Measurements from ENCODE around the gene CMSS1.

CMSS1 gene

DNA sequence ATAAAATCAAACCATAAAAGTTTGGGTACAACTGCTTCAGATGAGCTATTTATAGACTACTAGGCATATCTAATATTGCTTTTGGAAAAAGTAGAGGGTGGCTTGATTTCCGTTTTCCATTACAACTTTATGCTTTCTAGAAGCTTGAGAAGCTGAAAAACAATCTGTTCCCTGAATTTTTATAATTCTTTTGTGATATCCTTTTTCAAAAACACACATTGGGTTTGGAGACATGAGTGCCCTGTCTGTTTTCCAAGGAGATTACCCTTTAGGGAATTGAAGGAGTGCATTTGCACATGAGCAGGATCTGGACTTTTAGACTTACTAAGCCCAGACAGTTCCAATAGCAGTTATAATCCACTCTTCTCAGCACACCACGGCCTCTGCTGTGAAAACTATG lies 346.1 kb downstream of the CMSS1 start:
- Histone ChIP-seq H3K9me3 (ENCODE audit: insufficient read depth, low read depth, low read length) (no peaks in the 10 kb centered on the region), H3K9ac (ENCODE audit: low read depth, low read length) (no peak overlapping the region)

DNA sequence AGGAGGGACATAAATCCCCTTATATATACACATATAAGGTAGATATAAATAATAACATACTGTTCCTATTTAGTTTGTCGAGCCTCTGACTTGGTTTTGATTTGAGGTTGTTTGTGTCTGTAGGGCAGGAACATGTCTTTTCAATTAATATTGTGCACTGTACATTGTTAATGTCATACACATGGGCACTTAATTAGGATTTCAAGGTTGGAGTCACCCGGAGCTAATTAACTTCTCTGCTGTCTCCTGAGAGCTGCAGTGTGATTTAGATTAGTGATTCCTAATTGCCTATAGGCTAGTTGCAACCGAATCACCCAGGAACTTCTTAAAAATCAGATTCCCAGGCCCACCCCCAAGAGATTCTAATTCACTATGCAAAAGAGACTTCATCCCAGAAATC lies 347.1 kb downstream of the CMSS1 start:
- Histone ChIP-seq H3K36me3 (ENCODE audit: insufficient read depth, low read depth, low read length) (peaks cover 7% of the 10 kb centered on the region; the same call in 1 of the 2 replicates), H3K27me3 (ENCODE audit: insufficient read depth, low read length) (no peaks in the 10 kb centered on the region), H3K27ac (ENCODE audit: low read length) (no peak overlapping the region), H3K9ac (ENCODE audit: low read depth, low read length) (no peak overlapping the region), H3K9me3 (ENCODE audit: insufficient read depth, low read depth, low read length) (no peaks in the 10 kb centered on the region), H3K4me3 (ENCODE audit: low read length) (no peak overlapping the region), H3K4me1 (ENCODE audit: insufficient read depth, low read length) (no peaks in the 10 kb centered on the region)

More for the DNA sequence above, 346.1 kb downstream of the CMSS1 start:
- H3K4me3 ChIP-seq (ENCODE audit: low read length) = no peak overlapping the region
- H3K27me3 ChIP-seq (ENCODE audit: insufficient read depth, low read length) = no peaks in the 10 kb centered on the region
- peaks cover 7% of the 10 kb centered on the region; the same call in 1 of the 2 replicates for H3K36me3 ChIP-seq (ENCODE audit: insufficient read depth, low read depth, low read length)
- H3K27ac ChIP-seq (ENCODE audit: low read length) = no peak overlapping the region
- H3K4me1 ChIP-seq (ENCODE audit: insufficient read depth, low read length) = no peaks in the 10 kb centered on the region

DNA sequence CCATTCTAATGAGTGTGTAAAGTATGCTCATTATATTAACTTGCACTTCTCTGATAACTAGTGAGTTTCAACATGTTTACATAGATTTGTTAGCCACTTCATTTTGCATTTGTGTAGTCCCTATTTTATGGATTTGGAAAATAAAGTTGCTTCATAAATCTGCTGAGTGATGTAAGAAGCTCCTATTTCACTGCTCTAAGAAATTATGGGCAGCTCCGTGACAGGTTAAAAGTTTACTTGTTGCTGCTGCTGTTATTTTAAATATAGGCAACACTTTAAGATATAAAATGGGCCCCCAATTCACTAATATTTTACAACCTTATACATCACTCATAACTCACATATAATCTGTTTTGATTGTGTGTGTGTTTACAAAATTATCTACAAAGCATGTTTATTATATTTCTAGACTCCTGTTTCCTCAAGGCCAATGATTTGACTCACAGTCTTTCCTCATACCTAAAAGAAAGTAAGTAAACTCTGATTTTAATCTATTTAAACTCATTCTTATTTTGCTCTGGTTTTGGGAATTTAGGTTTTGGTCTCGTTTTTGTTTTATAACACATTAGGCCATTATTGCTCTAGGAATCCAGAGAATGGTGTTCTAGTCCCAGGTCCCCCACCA lies 348.4 kb downstream of the CMSS1 start:
- peaks cover 7% of the 10 kb centered on the region; the same call in 1 of the 2 replicates for H3K36me3 ChIP-seq (ENCODE audit: insufficient read depth, low read depth, low read length)
- no peak overlapping the region for H3K27ac ChIP-seq (ENCODE audit: low read length)
- H3K9ac ChIP-seq (ENCODE audit: low read depth, low read length) = no peak overlapping the region
- H3K4me1 ChIP-seq (ENCODE audit: insufficient read depth, low read length) = no peaks in the 10 kb centered on the region
- no peak overlapping the region for H3K4me3 ChIP-seq (ENCODE audit: low read length)
- H3K27me3 ChIP-seq (ENCODE audit: insufficient read depth, low read length) = no peaks in the 10 kb centered on the region
- no peaks in the 10 kb centered on the region for H3K9me3 ChIP-seq (ENCODE audit: insufficient read depth, low read depth, low read length)

DNA sequence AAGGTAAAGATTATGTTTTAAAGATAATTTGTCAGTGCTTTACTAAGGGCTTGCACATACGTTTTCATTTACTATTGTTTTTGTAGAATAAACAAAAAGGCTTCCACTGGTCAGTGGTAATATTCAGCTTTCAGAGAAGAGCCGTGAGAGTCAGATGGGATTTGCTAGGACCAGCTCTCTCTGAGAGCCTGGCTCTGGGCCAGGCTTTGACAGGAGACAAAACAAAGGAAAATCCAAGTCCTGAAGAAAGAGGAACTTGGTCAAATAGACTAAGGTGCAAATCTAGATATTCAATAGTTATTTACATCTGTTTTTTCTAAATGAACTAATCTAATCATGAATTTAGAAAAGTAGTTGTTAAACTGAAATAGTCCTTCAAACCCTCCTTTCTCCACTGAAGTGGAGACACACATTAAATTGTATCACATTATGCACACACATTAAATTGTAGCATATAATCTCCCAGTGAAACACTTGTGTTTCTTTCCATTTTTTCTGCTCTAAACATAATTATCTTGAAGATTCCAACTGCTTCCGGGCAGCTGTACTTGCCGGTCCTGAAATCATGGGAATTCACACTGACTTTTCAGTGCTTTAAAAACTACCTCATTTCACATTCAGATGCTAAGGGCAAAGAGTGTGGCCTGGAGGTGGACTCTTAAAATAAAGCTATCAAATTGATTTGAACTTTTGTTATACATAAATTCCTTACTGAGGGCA lies 351.7 kb downstream of the CMSS1 start:
- no peak overlapping the region for H3K9ac ChIP-seq (ENCODE audit: low read depth, low read length)
- H3K27ac ChIP-seq (ENCODE audit: low read length) = no peak overlapping the region
- no peaks in the 10 kb centered on the region for H3K27me3 ChIP-seq (ENCODE audit: insufficient read depth, low read length)
- H3K4me1 ChIP-seq (ENCODE audit: insufficient read depth, low read length) = 0 out of 2 replicates have a peak, but pooled peaks cover 3% of the 10 kb centered on the region
- no peak overlapping the region for H3K4me3 ChIP-seq (ENCODE audit: low read length)
- H3K9me3 ChIP-seq (ENCODE audit: insufficient read depth, low read depth, low read length) = no peaks in the 10 kb centered on the region
- peaks cover 7% of the 10 kb centered on the region for H3K36me3 ChIP-seq (ENCODE audit: insufficient read depth, low read depth, low read length)

DNA sequence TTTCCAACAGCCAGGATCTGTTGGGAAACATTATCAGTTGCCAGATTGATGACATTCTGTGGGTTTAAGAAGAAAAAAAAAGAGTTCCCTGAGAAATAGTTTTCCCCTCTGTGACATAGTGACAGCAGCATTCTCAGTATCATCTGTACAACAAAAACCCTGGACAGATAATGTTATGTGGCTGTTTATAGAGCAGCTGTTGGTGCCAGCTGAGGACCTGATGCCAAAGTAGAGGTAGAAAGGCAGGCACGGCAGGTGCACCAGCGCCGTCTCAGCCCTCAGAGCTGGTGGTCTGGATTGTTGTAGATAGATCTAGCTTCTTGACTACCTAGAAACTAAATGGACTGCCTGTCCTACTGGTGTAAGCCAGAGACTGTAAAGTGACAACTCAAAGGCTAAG lies 352.8 kb downstream of the CMSS1 start:
- peaks cover 7% of the 10 kb centered on the region for H3K36me3 ChIP-seq (ENCODE audit: insufficient read depth, low read depth, low read length)
- H3K27ac ChIP-seq (ENCODE audit: low read length) = no peak overlapping the region
- H3K9me3 ChIP-seq (ENCODE audit: insufficient read depth, low read depth, low read length) = no peaks in the 10 kb centered on the region
- 0 out of 2 replicates have a peak, but pooled peaks cover 3% of the 10 kb centered on the region for H3K4me1 ChIP-seq (ENCODE audit: insufficient read depth, low read length)
- no peaks in the 10 kb centered on the region for H3K27me3 ChIP-seq (ENCODE audit: insufficient read depth, low read length)
- H3K9ac ChIP-seq (ENCODE audit: low read depth, low read length) = no peak overlapping the region
- no peak overlapping the region for H3K4me3 ChIP-seq (ENCODE audit: low read length)

DNA sequence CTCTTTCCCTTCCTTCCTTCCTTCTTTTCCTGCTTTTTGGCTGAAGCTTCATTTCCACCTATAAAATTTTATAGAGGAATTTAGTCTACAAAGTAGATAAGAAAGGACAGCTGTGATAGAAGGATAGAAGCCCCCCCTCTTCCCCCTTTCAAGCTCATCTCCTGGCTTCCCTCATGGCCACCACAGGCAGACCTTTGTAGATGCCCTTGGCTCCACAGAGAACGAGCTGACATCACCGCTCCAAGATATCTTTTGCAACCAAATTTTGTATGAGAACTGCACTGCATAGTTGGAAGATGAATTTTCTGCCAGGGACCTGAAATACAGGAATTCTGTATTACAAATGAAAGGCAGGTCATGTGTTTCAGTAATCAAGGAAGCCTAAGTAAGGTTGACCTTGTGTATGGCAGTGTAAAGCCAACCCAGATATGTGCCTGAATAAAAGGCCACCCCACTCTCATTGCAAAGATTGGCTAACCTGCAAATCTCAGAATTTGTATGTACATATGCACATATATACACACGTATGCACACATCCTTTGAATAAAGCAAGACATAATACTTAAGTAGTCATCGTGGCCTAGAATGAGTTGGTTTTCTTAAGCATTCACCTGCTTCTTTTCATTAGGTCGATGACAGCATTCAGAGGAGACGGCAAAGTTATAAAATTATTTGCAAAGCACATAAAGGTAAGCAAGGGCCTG lies 353.7 kb downstream of the CMSS1 start:
- Histone ChIP-seq H3K27ac (ENCODE audit: low read length) (no peak overlapping the region), H3K9me3 (ENCODE audit: insufficient read depth, low read depth, low read length) (no peaks in the 10 kb centered on the region), H3K4me3 (ENCODE audit: low read length) (no peak overlapping the region), H3K4me1 (ENCODE audit: insufficient read depth, low read length) (0 out of 2 replicates have a peak, but pooled peaks cover 3% of the 10 kb centered on the region), H3K27me3 (ENCODE audit: insufficient read depth, low read length) (no peaks in the 10 kb centered on the region), H3K9ac (ENCODE audit: low read depth, low read length) (no peak overlapping the region), H3K36me3 (ENCODE audit: insufficient read depth, low read depth, low read length) (peaks cover 7% of the 10 kb centered on the region)

DNA sequence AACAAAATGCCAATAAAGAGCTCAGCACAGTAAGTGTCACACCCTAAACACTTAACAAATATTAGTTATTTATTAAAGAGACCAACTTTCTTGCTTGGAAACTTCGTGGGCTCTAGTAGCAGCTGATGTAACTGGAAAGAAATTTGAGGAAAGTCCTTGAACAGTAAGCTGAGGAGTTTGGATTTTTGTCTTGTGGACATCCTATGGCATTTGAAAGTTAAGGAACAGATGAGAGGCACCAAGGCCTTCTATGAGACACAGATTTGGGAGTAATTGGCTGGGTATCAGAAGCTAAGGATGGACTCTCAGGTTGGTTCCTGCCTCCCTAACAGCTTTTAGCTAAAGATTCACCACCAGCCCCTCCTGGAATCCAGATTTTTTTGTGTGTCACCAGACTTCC lies 356.3 kb downstream of the CMSS1 start:
- H3K4me3 ChIP-seq (ENCODE audit: low read length) = no peak overlapping the region
- peaks cover 9% of the 10 kb centered on the region; the same call in 1 of the 2 replicates for H3K9me3 ChIP-seq (ENCODE audit: insufficient read depth, low read depth, low read length)
- no peak overlapping the region for H3K9ac ChIP-seq (ENCODE audit: low read depth, low read length)
- H3K36me3 ChIP-seq (ENCODE audit: insufficient read depth, low read depth, low read length) = peaks cover 9% of the 10 kb centered on the region
- no peak overlapping the region for H3K27ac ChIP-seq (ENCODE audit: low read length)
- H3K4me1 ChIP-seq (ENCODE audit: insufficient read depth, low read length) = 0 out of 2 replicates have a peak, but pooled peaks cover 3% of the 10 kb centered on the region
- H3K27me3 ChIP-seq (ENCODE audit: insufficient read depth, low read length) = no peaks in the 10 kb centered on the region

DNA sequence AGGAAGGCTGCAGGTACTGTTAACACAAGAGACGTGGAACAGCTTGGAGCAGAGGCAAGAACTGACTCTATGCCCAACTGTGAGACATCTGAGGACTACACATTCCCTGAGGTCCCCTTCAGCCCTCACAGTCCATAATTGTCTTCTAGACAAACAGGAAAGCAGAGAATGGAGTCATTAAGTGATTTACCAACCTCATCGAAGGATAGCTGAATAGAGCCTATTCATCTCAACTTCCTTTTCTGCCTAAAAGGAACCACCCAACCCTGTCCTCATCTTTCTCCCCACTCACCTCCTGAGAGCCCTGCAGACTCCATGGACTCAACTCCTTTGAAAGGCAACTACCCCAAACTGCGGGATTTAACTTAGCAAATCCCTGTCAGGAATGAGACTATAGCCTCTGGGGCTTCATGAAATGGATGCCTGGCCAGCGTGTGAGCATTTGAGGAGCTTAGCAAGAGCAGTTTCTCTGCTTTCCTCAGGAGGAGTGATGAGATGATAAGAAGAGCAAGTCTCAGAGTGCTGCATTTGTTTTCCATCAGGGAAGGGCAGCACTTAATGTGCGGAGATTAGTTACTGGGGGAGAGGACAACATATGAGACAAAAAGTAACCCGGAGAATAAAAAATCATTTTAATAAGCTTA lies 358.1 kb downstream of the CMSS1 start:
- Histone ChIP-seq H3K27ac (ENCODE audit: low read length) (no peak overlapping the region), H3K4me3 (ENCODE audit: low read length) (no peak overlapping the region), H3K4me1 (ENCODE audit: insufficient read depth, low read length) (0 out of 2 replicates have a peak, but pooled peaks cover 3% of the 10 kb centered on the region), H3K36me3 (ENCODE audit: insufficient read depth, low read depth, low read length) (peaks cover 23% of the 10 kb centered on the region), H3K9ac (ENCODE audit: low read depth, low read length) (no peak overlapping the region), H3K27me3 (ENCODE audit: insufficient read depth, low read length) (no peaks in the 10 kb centered on the region), H3K9me3 (ENCODE audit: insufficient read depth, low read depth, low read length) (peaks cover 25% of the 10 kb centered on the region)

DNA sequence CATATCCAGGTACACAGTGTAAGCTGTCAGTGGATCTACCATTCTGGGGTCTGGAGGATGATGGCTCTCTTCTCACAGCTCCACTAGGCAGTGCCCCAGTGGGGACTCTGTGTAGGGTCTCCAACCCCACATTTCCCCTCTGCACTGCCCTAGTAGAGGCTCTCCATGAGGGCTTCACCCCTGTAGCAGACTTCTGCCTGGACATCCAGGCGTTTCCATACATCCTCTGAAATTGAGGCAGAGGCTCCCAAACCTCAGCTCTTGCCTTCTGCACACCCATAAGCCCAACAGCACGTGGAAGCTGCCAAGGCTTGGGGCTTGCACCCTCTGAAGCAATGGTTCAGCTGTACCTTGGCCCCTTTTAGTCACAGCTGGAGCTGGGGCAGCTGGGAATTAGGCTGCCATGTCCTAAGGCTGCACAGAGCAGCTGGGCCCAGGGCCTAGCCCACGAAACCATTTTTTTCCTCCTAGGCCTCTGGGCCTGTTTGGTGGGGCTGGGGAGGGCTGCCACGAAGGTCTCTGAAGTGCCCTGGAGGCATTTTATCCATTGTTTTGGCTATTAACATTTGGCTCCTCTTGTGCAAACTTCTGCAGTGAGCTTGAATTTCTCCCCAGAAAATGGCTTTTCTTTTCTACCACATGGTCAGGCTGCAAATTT lies 362.2 kb downstream of the CMSS1 start:
- no peaks in the 10 kb centered on the region for H3K27me3 ChIP-seq (ENCODE audit: insufficient read depth, low read length)
- H3K27ac ChIP-seq (ENCODE audit: low read length) = no peak overlapping the region
- H3K4me1 ChIP-seq (ENCODE audit: insufficient read depth, low read length) = peaks cover 5% of the 10 kb centered on the region; the same call in 1 of the 2 replicates
- peaks cover 23% of the 10 kb centered on the region for H3K36me3 ChIP-seq (ENCODE audit: insufficient read depth, low read depth, low read length)
- no peak overlapping the region for H3K9ac ChIP-seq (ENCODE audit: low read depth, low read length)
- no peak overlapping the region for H3K4me3 ChIP-seq (ENCODE audit: low read length)
- H3K9me3 ChIP-seq (ENCODE audit: insufficient read depth, low read depth, low read length) = peaks cover 25% of the 10 kb centered on the region

DNA sequence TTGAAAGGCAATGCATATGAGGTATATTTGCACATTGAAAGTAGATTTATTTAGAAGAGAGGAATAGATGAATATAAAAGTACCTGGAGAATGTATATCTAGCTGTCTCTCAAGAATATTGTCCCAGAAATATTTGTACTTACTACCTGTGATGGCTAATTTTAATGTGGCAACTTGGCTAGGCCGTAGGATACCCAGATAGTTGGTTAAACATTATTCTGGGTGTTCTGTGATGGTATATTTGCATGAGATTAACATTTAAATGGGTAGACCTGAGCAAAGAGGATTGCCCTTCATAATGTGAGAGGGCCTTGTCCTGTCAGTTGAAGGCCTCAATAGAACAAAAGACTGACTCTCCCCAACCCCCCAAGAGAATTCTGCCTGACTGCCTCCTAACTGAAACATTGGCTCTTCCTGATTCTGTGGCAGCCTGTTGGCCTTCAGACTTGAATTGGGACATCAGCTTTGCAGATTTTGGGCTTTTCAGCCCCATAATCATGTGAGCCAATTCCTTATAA lies 366.0 kb downstream of the CMSS1 start:
- Histone ChIP-seq H3K36me3 (ENCODE audit: insufficient read depth, low read depth, low read length) (peaks cover 17% of the 10 kb centered on the region), H3K4me3 (ENCODE audit: low read length) (no peak overlapping the region), H3K9me3 (ENCODE audit: insufficient read depth, low read depth, low read length) (peaks cover 19% of the 10 kb centered on the region), H3K4me1 (ENCODE audit: insufficient read depth, low read length) (peaks cover 5% of the 10 kb centered on the region; the same call in 1 of the 2 replicates), H3K27ac (ENCODE audit: low read length) (no peak overlapping the region), H3K9ac (ENCODE audit: low read depth, low read length) (no peak overlapping the region), H3K27me3 (ENCODE audit: insufficient read depth, low read length) (no peaks in the 10 kb centered on the region)

Data from iPS-20b (cell line).